22Rv1 (cell line): ENCODE measurements around the gene ISYNA1.

ENCODE experiments used
- CTCF ChIP-seq: fragments of 450-650 bp; IDR thresholded peaks from 2 replicates; pipeline ENCODE4 v1.5.1; 2017; ENCODE audit warnings: mild to moderate bottlenecking
- ZFX ChIP-seq: fragments of 450-650 bp; IDR thresholded peaks from 2 replicates; pipeline ENCODE4 v1.6.1; 2017; ENCODE audit warnings: antibody characterized with exemption, borderline replicate concordance

- TF ChIP-seq CTCF, result no peak
- no peak for TF ChIP-seq ZFX
Measured at GRCh38 chr19:18435178-18435841, 2.6 kb downstream of the ISYNA1 start.
